Measurements from ENCODE around the gene NOTCH1.

GRCh38 chr9:136570191-136570845 lies 24.5 kb upstream of the NOTCH1 start:
- no peak for TF ChIP-seq RARB (CRISPR knock-in tag; IDR thresholded peaks at IDR 0.05)
- no peak for TF ChIP-seq ZC3H10 (CRISPR knock-in tag; IDR thresholded peaks at IDR 0.05)
- no peak for TF ChIP-seq ZFP3 (CRISPR knock-in tag; IDR thresholded peaks at IDR 0.05)
- TF ChIP-seq ARNTL (CRISPR knock-in tag; IDR thresholded peaks at IDR 0.05; ENCODE audit: borderline replicate concordance, low read depth) = no peak
- TF ChIP-seq, protein P1, sequence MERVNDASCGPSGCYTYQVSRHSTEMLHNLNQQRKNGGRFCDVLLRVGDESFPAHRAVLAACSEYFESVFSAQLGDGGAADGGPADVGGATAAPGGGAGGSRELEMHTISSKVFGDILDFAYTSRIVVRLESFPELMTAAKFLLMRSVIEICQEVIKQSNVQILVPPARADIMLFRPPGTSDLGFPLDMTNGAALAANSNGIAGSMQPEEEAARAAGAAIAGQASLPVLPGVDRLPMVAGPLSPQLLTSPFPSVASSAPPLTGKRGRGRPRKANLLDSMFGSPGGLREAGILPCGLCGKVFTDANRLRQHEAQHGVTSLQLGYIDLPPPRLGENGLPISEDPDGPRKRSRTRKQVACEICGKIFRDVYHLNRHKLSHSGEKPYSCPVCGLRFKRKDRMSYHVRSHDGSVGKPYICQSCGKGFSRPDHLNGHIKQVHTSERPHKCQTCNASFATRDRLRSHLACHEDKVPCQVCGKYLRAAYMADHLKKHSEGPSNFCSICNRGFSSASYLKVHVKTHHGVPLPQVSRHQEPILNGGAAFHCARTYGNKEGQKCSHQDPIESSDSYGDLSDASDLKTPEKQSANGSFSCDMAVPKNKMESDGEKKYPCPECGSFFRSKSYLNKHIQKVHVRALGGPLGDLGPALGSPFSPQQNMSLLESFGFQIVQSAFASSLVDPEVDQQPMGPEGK (CRISPR knock-in tag; IDR thresholded peaks at IDR 0.05; ENCODE audit: borderline replicate concordance) = no peak
- no peak for TF ChIP-seq CREB5 (CRISPR knock-in tag; IDR thresholded peaks at IDR 0.05; ENCODE audit: low read depth)
- no peak for TF ChIP-seq ZFP30 (CRISPR knock-in tag; IDR thresholded peaks at IDR 0.05)
- TF ChIP-seq SNAI2 (CRISPR knock-in tag; IDR thresholded peaks at IDR 0.05) = no peak
- TF ChIP-seq ZNF70 (CRISPR knock-in tag; IDR thresholded peaks at IDR 0.05) = no peak
- no peak for TF ChIP-seq BACH2 (CRISPR knock-in tag; IDR thresholded peaks at IDR 0.05; ENCODE audit: borderline replicate concordance)
- TF ChIP-seq GLIS3 (CRISPR knock-in tag; IDR thresholded peaks at IDR 0.05) = no peak
- no peak for TF ChIP-seq ESRRG (CRISPR knock-in tag; IDR thresholded peaks at IDR 0.05)
- no peak for TF ChIP-seq ZNF565 (CRISPR knock-in tag; conservative IDR thresholded peaks at IDR 0.05; ENCODE audit: low read depth)
- TF ChIP-seq OSR1 (CRISPR knock-in tag; IDR thresholded peaks at IDR 0.05) = no peak

Measured in SK-N-SH treated with all-trans-retinoic acid at 6 μM for 48 hours (cell line).